CD4-positive, alpha-beta T cell (primary cell): ENCODE results near the gene LSM10. TPM values are rescaled to one million over a fixed set of nuclear protein-coding genes. Genes with fewer than 3 reads are reported as not detected.

Experiments
- ATAC-seq: fragments of 200-7000 bp; cut with Tn5 transposase; one replicate; pipeline ENCODE4 v1.10.0; 2022; ENCODE audit warnings: mild to moderate bottlenecking; ENCODE audit not compliant: poor library complexity
- CTCF ChIA-PET: fragments of 350-600 bp; sonication (Branson Sonifier 250); formaldehyde crosslinking; loops from one replicate; lab custom pipeline; 2021; ENCODE audit warnings: antibody characterized with exemption, inconsistent platforms; lab: Charles Lee
- POLR2A ChIA-PET: fragments of 350-600 bp; sonication (Branson Sonifier 250); formaldehyde crosslinking; loops from one replicate; lab custom pipeline; 2021; ENCODE audit warnings: antibody characterized with exemption, inconsistent platforms; lab: Charles Lee
- DNase-seq, 14 experiments: peaks; one replicate each; pipeline ENCODE4 v3.0.0-alpha.2; 2013 to 2020; ENCODE audit warnings: mixed read lengths in 2 of 14
- H3K27ac ChIP-seq, 2 donors: one replicate each; pipeline versions ENCODE4 v1.5.1 to v1.7.0; 2013; ENCODE audit warnings: low read length in 2 of 2, low read depth in 1 of 2, mild to moderate bottlenecking in 1 of 2
- H3K27me3 ChIP-seq, 2 experiments: 1 replicate in 1 of 2; 2 replicates in 1 of 2; pipeline versions ENCODE4 v1.6.1 to v1.7.0; 2013; ENCODE audit warnings: low read length in 2 of 2, control low read depth in 1 of 2, mild to moderate bottlenecking in 1 of 2, moderate library complexity in 1 of 2; ENCODE audit not compliant: insufficient read depth in 2 of 2, control insufficient read depth in 1 of 2
- H3K36me3 ChIP-seq: one replicate; pipeline ENCODE4 v1.6.1; 2013; ENCODE audit warnings: low read length, control low read depth; ENCODE audit not compliant: insufficient read depth
- H3K4me1 ChIP-seq: one replicate; pipeline ENCODE4 v1.6.1; 2013; ENCODE audit warnings: low read length, control low read depth; ENCODE audit not compliant: insufficient read depth
- H3K4me3 ChIP-seq: one replicate; pipeline ENCODE4 v1.5.1; 2013; ENCODE audit warnings: mild to moderate bottlenecking, low read length, moderate library complexity
- H3K9me3 ChIP-seq, 2 experiments: 1 replicate in 1 of 2; 2 replicates in 1 of 2; pipeline versions ENCODE4 v1.6.1 to v1.7.0; 2013; ENCODE audit warnings: low read length in 2 of 2, mild to moderate bottlenecking in 2 of 2, control low read depth in 1 of 2, moderate library complexity in 1 of 2; ENCODE audit not compliant: control insufficient read depth in 1 of 2, insufficient read depth in 1 of 2
- H3K27ac Mint-ChIP-seq: one replicate; pipeline ENCODE4 v1.8.0; 2020; ENCODE audit warnings: mixed read lengths
- H3K27me3 Mint-ChIP-seq: one replicate; pipeline ENCODE4 v1.8.0; 2021; ENCODE audit warnings: mixed read lengths
- H3K36me3 Mint-ChIP-seq: one replicate; pipeline ENCODE4 v1.8.0; 2021; ENCODE audit warnings: low read depth, mixed read lengths
- H3K4me1 Mint-ChIP-seq: one replicate; pipeline ENCODE4 v1.8.0; 2021; ENCODE audit warnings: low read depth, mixed read lengths
- H3K4me3 Mint-ChIP-seq: one replicate; pipeline ENCODE4 v1.8.0; 2020; ENCODE audit warnings: mild to moderate bottlenecking, mixed read lengths
- H3K9me3 Mint-ChIP-seq: one replicate; pipeline ENCODE4 v1.8.0; 2020; ENCODE audit warnings: mixed read lengths
- intact Hi-C, 2 experiments: fragments of 100-400 bp; cut with DNase I in 1 of 2; cut with micrococcal nuclease in 1 of 2; formaldehyde crosslinking; loops; one replicate each; pipeline versions ENCODE4 v1.15.1 to v1.9.0; 2023 to 2025; cut with DNase I, micrococcal nuclease
- total RNA-seq, 174 experiments: library from RNA in 2 of 174; stranded (reverse) in 2 of 174; gene quantifications; one replicate each; pipeline ENCODE4 v1.2.3 and lab custom pipeline; 2021 to 2026
- TF ChIP-seq, protein P1 (sequence below): fragments of 200-600 bp; IDR thresholded peaks from one replicate; pipeline ENCODE4 v1.8.0; 2022; ENCODE audit warnings: antibody characterized with exemption, mild to moderate bottlenecking

Gene LSM10
- total RNA-seq, 2 experiments from 2014 or later, result 25.6 to 26.0 TPM

DNA sequence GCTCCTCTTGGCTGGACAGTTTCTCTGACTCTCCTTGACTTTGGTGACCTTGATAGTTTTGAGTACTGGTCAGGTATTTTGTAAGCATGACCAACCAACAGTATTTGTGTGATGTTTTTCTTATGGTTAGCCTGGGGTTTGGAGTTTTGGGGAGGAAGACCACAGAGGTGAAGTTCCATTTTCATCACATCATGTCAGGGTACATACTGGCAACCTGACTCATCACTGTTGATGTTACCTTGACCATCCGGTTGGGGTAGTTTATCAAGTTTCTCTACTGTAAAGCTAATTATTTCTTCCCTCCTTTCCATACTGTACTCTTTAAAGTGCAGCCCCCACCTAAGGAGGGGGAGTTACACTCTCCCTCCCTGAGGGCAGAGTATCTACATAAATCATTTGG, 39.1 kb upstream of the LSM10 start:
- POLR2A ChIA-PET, result no interaction called here
- no peak overlapping the region for H3K4me3 Mint-ChIP-seq
- DNase-seq, result no peak
- intact Hi-C loops, result no loop called here
- no peaks in the 10 kb centered on the region for H3K9me3 Mint-ChIP-seq
- Histone ChIP-seq H3K27ac (no peak overlapping the region), H3K36me3 (no peaks in the 10 kb centered on the region), H3K4me3 (no peak overlapping the region), H3K4me1 (no peaks in the 10 kb centered on the region), H3K27me3 (no peaks in the 10 kb centered on the region), H3K9me3 (no peaks in the 10 kb centered on the region)
- H3K36me3 Mint-ChIP-seq, result no peaks in the 10 kb centered on the region
- no peaks in the 10 kb centered on the region for H3K27me3 Mint-ChIP-seq
- no peak overlapping the region for H3K27ac Mint-ChIP-seq
- CTCF ChIA-PET, result interaction anchor here (1.5 kb wide), 1 partner anchor 94 kb away, joined by 4 read pairs; no protein-coding TSS in a partner anchor
- no peaks in the 10 kb centered on the region for H3K4me1 Mint-ChIP-seq
- TF ChIP-seq, protein P1, sequence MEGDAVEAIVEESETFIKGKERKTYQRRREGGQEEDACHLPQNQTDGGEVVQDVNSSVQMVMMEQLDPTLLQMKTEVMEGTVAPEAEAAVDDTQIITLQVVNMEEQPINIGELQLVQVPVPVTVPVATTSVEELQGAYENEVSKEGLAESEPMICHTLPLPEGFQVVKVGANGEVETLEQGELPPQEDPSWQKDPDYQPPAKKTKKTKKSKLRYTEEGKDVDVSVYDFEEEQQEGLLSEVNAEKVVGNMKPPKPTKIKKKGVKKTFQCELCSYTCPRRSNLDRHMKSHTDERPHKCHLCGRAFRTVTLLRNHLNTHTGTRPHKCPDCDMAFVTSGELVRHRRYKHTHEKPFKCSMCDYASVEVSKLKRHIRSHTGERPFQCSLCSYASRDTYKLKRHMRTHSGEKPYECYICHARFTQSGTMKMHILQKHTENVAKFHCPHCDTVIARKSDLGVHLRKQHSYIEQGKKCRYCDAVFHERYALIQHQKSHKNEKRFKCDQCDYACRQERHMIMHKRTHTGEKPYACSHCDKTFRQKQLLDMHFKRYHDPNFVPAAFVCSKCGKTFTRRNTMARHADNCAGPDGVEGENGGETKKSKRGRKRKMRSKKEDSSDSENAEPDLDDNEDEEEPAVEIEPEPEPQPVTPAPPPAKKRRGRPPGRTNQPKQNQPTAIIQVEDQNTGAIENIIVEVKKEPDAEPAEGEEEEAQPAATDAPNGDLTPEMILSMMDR, result no peak
- no peak for ATAC-seq

DNA sequence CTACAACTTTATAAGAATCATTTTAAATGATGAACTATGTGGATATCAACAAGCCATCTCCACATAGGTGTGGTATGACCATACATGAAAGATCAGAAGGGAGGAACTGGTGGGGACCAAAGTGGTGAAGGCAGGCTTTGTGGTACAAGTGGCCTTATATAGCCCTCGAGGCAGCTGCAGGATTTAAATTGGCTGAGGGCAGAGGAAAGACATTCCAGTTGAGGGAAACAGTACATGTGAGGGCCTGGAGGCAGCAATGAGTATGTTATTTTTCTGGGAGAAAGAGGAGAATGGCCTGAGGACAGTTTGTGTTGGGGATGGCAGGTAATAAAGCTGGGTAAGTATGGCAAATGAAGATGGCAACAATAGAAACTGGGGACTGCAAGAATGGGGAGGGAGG, 35.4 kb upstream of the LSM10 start:
- Mint-ChIP-seq H3K9me3 (no peaks in the 10 kb centered on the region), H3K4me1 (no peaks in the 10 kb centered on the region), H3K27me3 (no peaks in the 10 kb centered on the region), H3K36me3 (no peaks in the 10 kb centered on the region), H3K27ac (no peak overlapping the region), H3K4me3 (no peak overlapping the region)
- H3K4me3 ChIP-seq, result no peak overlapping the region
- H3K36me3 ChIP-seq, result no peaks in the 10 kb centered on the region
- no peak overlapping the region for H3K27ac ChIP-seq
- H3K27me3 ChIP-seq, result no peaks in the 10 kb centered on the region
- no peaks in the 10 kb centered on the region for H3K9me3 ChIP-seq
- TF ChIP-seq, protein P1, result no peak
- ChIA-PET POLR2A (no interaction called here), CTCF (no interaction called here)
- DNase-seq, result no peak
- no peaks in the 10 kb centered on the region for H3K4me1 ChIP-seq
- ATAC-seq, result no peak
- intact Hi-C loops, result no loop called here

DNA sequence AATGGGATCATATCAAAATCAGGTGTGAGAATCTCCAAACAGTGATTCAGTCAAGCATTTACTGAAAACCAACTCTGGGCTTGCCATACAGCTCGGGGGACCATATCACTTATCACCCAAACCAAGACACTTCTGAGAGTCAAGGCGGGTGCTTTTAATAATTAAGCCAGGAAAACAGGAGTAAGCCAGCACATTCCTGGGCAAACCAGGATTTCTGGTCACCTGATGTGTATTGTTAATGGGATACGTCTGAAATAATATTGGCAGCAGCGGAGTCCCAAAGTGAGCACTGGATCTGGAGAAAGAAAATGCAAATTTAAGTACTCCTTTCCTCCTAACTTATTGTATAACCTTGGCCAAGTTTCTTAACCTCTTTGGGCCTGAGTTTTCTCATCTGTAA, 34.9 kb upstream of the LSM10 start:
- Histone ChIP-seq H3K4me3 (no peak overlapping the region), H3K27ac (no peak overlapping the region), H3K27me3 (no peaks in the 10 kb centered on the region), H3K9me3 (no peaks in the 10 kb centered on the region), H3K36me3 (no peaks in the 10 kb centered on the region), H3K4me1 (no peaks in the 10 kb centered on the region)
- H3K4me1 Mint-ChIP-seq, result no peaks in the 10 kb centered on the region
- H3K27me3 Mint-ChIP-seq, result no peaks in the 10 kb centered on the region
- TF ChIP-seq, protein P1, result no peak
- ChIA-PET POLR2A (no interaction called here), CTCF (no interaction called here)
- DNase-seq, result no peak
- no peaks in the 10 kb centered on the region for H3K9me3 Mint-ChIP-seq
- no peaks in the 10 kb centered on the region for H3K36me3 Mint-ChIP-seq
- no peak overlapping the region for H3K27ac Mint-ChIP-seq
- no peak for ATAC-seq
- H3K4me3 Mint-ChIP-seq, result no peak overlapping the region
- intact Hi-C loops, result no loop called here
